IMR-90 (cell line): Measurements from ENCODE around the gene C12orf60. TPM values are rescaled to one million over a fixed set of nuclear protein-coding genes. Genes with fewer than 3 reads are reported as not detected.

ENCODE experiments used
- ATAC-seq: fragments of 200-7000 bp; cut with Tn5 transposase; 2 replicates; pipeline ENCODE4 v1.9.1; 2020; ENCODE audit warnings: low read depth, mild to moderate bottlenecking, moderate library complexity
- BruUV-seq: library from RNA; stranded (reverse); fragments of 400-500 nt; replicated peaks from 2 replicates; lab custom pipeline; 2021; lab: Mats Ljungman, UMichigan
- CTCF ChIA-PET: fragments of 300-600 bp; formaldehyde crosslinking; extraction: SDS; loops from one replicate; lab custom pipeline; 2021; ENCODE audit warnings: antibody characterized with exemption; lab: Yijun Ruan, JAX
- POLR2A ChIA-PET: fragments of 300-600 bp; sonication (Branson Sonifier 250); formaldehyde crosslinking; loops from one replicate; lab custom pipeline; 2022; ENCODE audit warnings: antibody characterized with exemption; ENCODE audit not compliant: unreplicated experiment; lab: Charles Lee
- DNase-seq: peaks from one replicate; pipeline ENCODE4 v3.0.0; 2013
- H2AFZ ChIP-seq: replicated peaks from 2 replicates; pipeline ENCODE3; 2013; ENCODE audit warnings: low read length, mild to moderate bottlenecking; ENCODE audit not compliant: poor library complexity
- H2AK5ac ChIP-seq: 2 replicates; pipeline ENCODE4 v1.6.1; 2013; ENCODE audit warnings: low read depth, low read length, inconsistent platforms
- H2AK9ac ChIP-seq: replicated peaks from 2 replicates; pipeline ENCODE3; 2013; ENCODE audit warnings: mild to moderate bottlenecking, low read depth, low read length, moderate library complexity; ENCODE audit not compliant: poor library complexity
- H2BK120ac ChIP-seq: 2 replicates; pipeline ENCODE4 v1.6.1; 2013; ENCODE audit warnings: low read depth, low read length, inconsistent platforms
- H2BK15ac ChIP-seq: 3 replicates; pipeline ENCODE4 v1.6.1; 2013; ENCODE audit warnings: low read depth, low read length, inconsistent platforms
- H2BK20ac ChIP-seq: 2 replicates; pipeline ENCODE4 v1.6.1; 2013; ENCODE audit warnings: low read depth, mild to moderate bottlenecking, inconsistent platforms, low read length, moderate library complexity
- H2BK5ac ChIP-seq: 2 replicates; pipeline ENCODE4 v1.6.1; 2013; ENCODE audit warnings: mild to moderate bottlenecking, low read depth, low read length, inconsistent platforms; ENCODE audit not compliant: poor library complexity, severe bottlenecking
- H3K14ac ChIP-seq: replicated peaks from 2 replicates; pipeline ENCODE4 v1.6.1; 2013; ENCODE audit warnings: low read depth, low read length, inconsistent platforms
- H3K18ac ChIP-seq: 2 replicates; pipeline ENCODE4 v1.6.1; 2013; ENCODE audit warnings: low read depth, low read length, control low read depth
- H3K23ac ChIP-seq: 2 replicates; pipeline ENCODE4 v1.6.1; 2013; ENCODE audit warnings: low read depth, low read length, inconsistent platforms
- H3K27ac ChIP-seq: 2 replicates; pipeline ENCODE4 v1.5.1; 2013; ENCODE audit warnings: mild to moderate bottlenecking, control low read depth, low read length; ENCODE audit not compliant: insufficient read depth
- H3K27me3 ChIP-seq: 2 replicates; pipeline ENCODE4 v1.6.1; 2013; ENCODE audit warnings: low read length; ENCODE audit not compliant: control insufficient read depth, insufficient read depth
- H3K36me3 ChIP-seq: 2 replicates; pipeline ENCODE4 v1.6.1; 2013; ENCODE audit warnings: low read length, mixed read lengths; ENCODE audit not compliant: control insufficient read depth, insufficient read depth
- H3K4ac ChIP-seq: 2 replicates; pipeline ENCODE4 v1.6.1; 2013; ENCODE audit warnings: low read depth, low read length, inconsistent platforms
- H3K4me1 ChIP-seq: 2 replicates; pipeline ENCODE4 v1.6.1; 2013; ENCODE audit warnings: low read length, mixed read lengths; ENCODE audit not compliant: control insufficient read depth, insufficient read depth
- H3K4me2 ChIP-seq: 2 replicates; pipeline ENCODE4 v1.6.1; 2013; ENCODE audit warnings: low read depth, mild to moderate bottlenecking, control low read depth, low read length, moderate library complexity
- H3K4me3 ChIP-seq: 2 replicates; pipeline ENCODE4 v1.5.1; 2013; ENCODE audit warnings: low read depth, mild to moderate bottlenecking, control low read depth, low read length, moderate library complexity; ENCODE audit not compliant: insufficient read depth
- H3K56ac ChIP-seq: 2 replicates; pipeline ENCODE4 v1.6.1; 2013; ENCODE audit warnings: low read length, inconsistent platforms; ENCODE audit not compliant: insufficient read depth; ENCODE audit errors: extremely low read depth
- H3K79me1 ChIP-seq, 2 experiments: 2 replicates each; pipeline ENCODE4 v1.6.1; 2013; ENCODE audit warnings: low read length in 2 of 2, inconsistent platforms in 1 of 2, low read depth in 1 of 2
- H3K9ac ChIP-seq: 2 replicates; pipeline ENCODE4 v1.6.1; 2013; ENCODE audit warnings: low read depth, low read length, control low read depth
- H3K9me1 ChIP-seq: 2 replicates; pipeline ENCODE4 v1.6.1; 2013; ENCODE audit warnings: low read length, inconsistent platforms; ENCODE audit not compliant: insufficient read depth
- H3K9me3 ChIP-seq: 2 replicates; pipeline ENCODE4 v1.6.1; 2013; ENCODE audit warnings: low read length; ENCODE audit not compliant: control insufficient read depth, insufficient read depth
- H4K20me1 ChIP-seq: 2 replicates; pipeline ENCODE4 v1.6.1; 2013; ENCODE audit warnings: low read length, inconsistent platforms; ENCODE audit not compliant: insufficient read depth
- H4K5ac ChIP-seq: 2 replicates; pipeline ENCODE4 v1.6.1; 2013; ENCODE audit warnings: mild to moderate bottlenecking, low read depth, low read length, control low read depth
- H4K8ac ChIP-seq, 2 experiments: 2 replicates each; pipeline ENCODE4 v1.6.1; 2013; ENCODE audit warnings: low read depth in 2 of 2, low read length in 2 of 2, control low read depth in 1 of 2, inconsistent platforms in 1 of 2
- H4K91ac ChIP-seq: 2 replicates; pipeline ENCODE4 v1.6.1; 2013; ENCODE audit warnings: low read depth, low read length, inconsistent platforms; ENCODE audit not compliant: insufficient read depth
- BHLHE40 ChIP-seq: fragments of 150-350 bp; IDR thresholded peaks from 2 replicates; pipeline ENCODE4 v1.6.1; 2016; ENCODE audit warnings: mild to moderate bottlenecking, low read depth, low read length
- CEBPB ChIP-seq: IDR thresholded peaks from 2 replicates; pipeline ENCODE4 v1.6.1; 2012; ENCODE audit warnings: low read depth, low read length, improper control_type of control experiment
- CHD1 ChIP-seq: IDR thresholded peaks from 2 replicates; pipeline ENCODE4 v1.6.1; 2012; ENCODE audit warnings: low read depth, low read length, improper control_type of control experiment
- FOS ChIP-seq: fragments of 150-350 bp; IDR thresholded peaks from 2 replicates; pipeline ENCODE4 v1.6.1; 2016; ENCODE audit warnings: low read depth, low read length
- MAZ ChIP-seq: IDR thresholded peaks from 2 replicates; pipeline ENCODE4 v1.6.1; 2012; ENCODE audit warnings: low read depth, mild to moderate bottlenecking, low read length, improper control_type of control experiment, moderate library complexity, borderline replicate concordance
- MXI1 ChIP-seq: IDR thresholded peaks from 2 replicates; pipeline ENCODE4 v1.6.1; 2012; ENCODE audit warnings: low read depth, mild to moderate bottlenecking, low read length, moderate library complexity, borderline replicate concordance
- NFE2L2 ChIP-seq: fragments of 150-350 bp; IDR thresholded peaks from 2 replicates; pipeline ENCODE4 v1.6.1; 2016; ENCODE audit warnings: low read depth, mild to moderate bottlenecking, low read length
- POLR2A ChIP-seq: IDR thresholded peaks from 2 replicates; pipeline ENCODE4 v1.6.1; 2012; ENCODE audit warnings: mild to moderate bottlenecking, low read depth, low read length
- RAD21 ChIP-seq: IDR thresholded peaks from 2 replicates; pipeline ENCODE4 v1.6.1; 2012; ENCODE audit warnings: low read length, improper control_type of control experiment
- RCOR1 ChIP-seq: IDR thresholded peaks from 2 replicates; pipeline ENCODE4 v1.6.1; 2012; ENCODE audit warnings: mild to moderate bottlenecking, low read length, improper control_type of control experiment; ENCODE audit not compliant: insufficient replicate concordance
- RFX5 ChIP-seq: IDR thresholded peaks from 2 replicates; pipeline ENCODE4 v1.8.0; 2012; ENCODE audit warnings: low read depth, mild to moderate bottlenecking, low read length, moderate library complexity
- SMC3 ChIP-seq: fragments of 150-350 bp; IDR thresholded peaks from 2 replicates; pipeline ENCODE4 v1.6.1; 2016; ENCODE audit warnings: low read depth, mild to moderate bottlenecking, antibody characterized with exemption, low read length, moderate library complexity
- WGBS, 2 experiments: methylation state at CpG; one replicate each; pipeline versions ENCODE4 v1.1.5 to v1.1.7; 2013; ENCODE audit warnings: missing lambda C conversion rate in 2 of 2; ENCODE audit not compliant: insufficient read length in 1 of 2; ENCODE audit errors: extremely low coverage in 2 of 2; 5-methylcytosine and 5-hydroxymethylcytosine counted together
- dilution Hi-C: fragments of 300-500 bp; cut with HindIII; formaldehyde crosslinking; loops from one replicate; pipeline ENCODE4 v1.14.3; 2018; ENCODE audit warnings: low sequenced_read_pairs; ENCODE audit not compliant: unreplicated experiment
- in situ Hi-C: fragments of 300-500 bp; cut with MboI; formaldehyde crosslinking; loops from 3 replicates; pipeline ENCODE4 v1.14.3; 2019; ENCODE audit warnings: low sequenced_read_pairs, inconsistent platforms, mixed read lengths
- intact Hi-C: fragments of 100-400 bp; cut with micrococcal nuclease; formaldehyde crosslinking; loops from 2 replicates; pipeline ENCODE4 v1.10.0; 2022
- polyA plus RNA-seq, 3 experiments: library from polyadenylated mRNA; depleted of rRNA; stranded (reverse); fragments of >200 nt; gene quantifications; 2 replicates each; pipeline ENCODE4 v1.2.3, GENCODE V29; 2012; ENCODE audit warnings: low replicate concordance in 1 of 3
- total RNA-seq: library from RNA; depleted of rRNA; stranded (reverse); fragments of >200 nt; gene quantifications from 2 replicates; pipeline ENCODE4 v1.2.3, GENCODE V29; 2012
- TF ChIP-seq, protein P1 (sequence below): fragments of 150-350 bp; IDR thresholded peaks from 2 replicates; pipeline ENCODE4 v1.6.1; 2017; ENCODE audit warnings: mild to moderate bottlenecking, antibody characterized with exemption, low read length, low read depth
- TF ChIP-seq, protein P2 (sequence below): conservative IDR thresholded peaks from 2 replicates; pipeline ENCODE4 v1.5.1; 2012; ENCODE audit warnings: mild to moderate bottlenecking, low read depth, low read length, improper control_type of control experiment

C12orf60 gene
- total and polyA plus RNA-seq, 2 of the 4 experiments (the other 2 are of a cell fraction): 1.1 TPM

DNA sequence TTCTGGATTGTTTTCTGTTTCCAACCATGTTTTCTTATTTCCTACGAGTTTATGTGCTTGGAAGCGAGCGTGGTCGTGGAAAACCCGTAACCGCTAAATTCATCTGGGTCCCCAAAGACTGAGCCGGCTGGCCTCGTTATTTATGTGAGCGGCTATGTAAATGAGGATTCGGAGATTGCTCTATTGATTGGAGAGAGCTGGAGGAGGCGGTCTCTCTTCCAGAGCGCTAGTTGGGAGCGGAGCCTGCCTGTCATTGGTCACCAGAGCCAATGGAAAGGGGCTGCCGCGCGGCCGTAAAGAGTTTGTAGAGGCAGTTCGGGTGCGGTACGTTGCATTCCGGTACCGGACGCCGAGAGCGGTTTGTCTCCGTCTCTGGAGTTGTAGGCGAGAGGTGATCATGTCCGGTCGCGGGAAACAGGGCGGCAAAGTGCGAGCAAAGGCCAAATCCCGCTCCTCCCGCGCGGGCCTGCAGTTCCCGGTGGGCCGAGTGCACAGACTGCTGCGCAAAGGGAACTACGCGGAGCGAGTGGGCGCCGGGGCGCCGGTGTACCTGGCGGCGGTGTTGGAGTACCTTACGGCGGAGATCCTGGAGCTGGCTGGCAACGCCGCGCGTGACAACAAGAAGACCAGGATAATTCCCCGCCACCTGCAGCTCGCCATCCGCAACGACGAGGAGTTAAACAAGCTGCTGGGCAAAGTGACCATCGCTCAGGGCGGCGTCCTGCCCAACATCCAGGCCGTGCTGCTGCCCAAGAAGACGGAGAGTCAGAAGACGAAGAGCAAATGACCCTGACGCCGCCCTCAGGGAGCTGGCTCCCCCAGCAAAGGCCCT lies 29.2 kb upstream of the C12orf60 start:
- peak overlapping the region; percentile 85 for H3K23ac ChIP-seq
- POLR2A ChIA-PET: interaction anchor here (0.9 kb wide), 1 partner anchor 32 kb away, joined by 3 read pairs; no protein-coding TSS in a partner anchor

More for the DNA sequence above, 29.2 kb upstream of the C12orf60 start:
- Histone ChIP-seq H2AK5ac (peak overlapping the region; percentile 33), H2AK9ac (peak overlapping the region; percentile 87), H3K9me3 (no peaks in the 10 kb centered on the region; the same call in 1 of the 2 replicates), H4K20me1 (no peaks in the 10 kb centered on the region; the same call in 1 of the 2 replicates), H3K27ac (peak overlapping the region; percentile 98), H2BK5ac (peak overlapping the region; percentile 86), H3K4me3 (peak overlapping the region; percentile 92), H2AFZ (peak overlapping the region; percentile 87), H3K27me3 (no peaks in the 10 kb centered on the region), H2BK120ac (peak overlapping the region; percentile 56; the same call in 1 of the 2 replicates), H3K4me2 (peak overlapping the region; percentile 76), H3K9me1 (0 out of 2 replicates have a peak, but pooled peaks cover 3% of the 10 kb centered on the region), H3K56ac (peak overlapping the region; percentile 65; the same call in 1 of the 2 replicates), H3K4me1 (peaks cover 6% of the 10 kb centered on the region), H4K8ac (peak overlapping the region; percentile 85 to 87; a peak in 3 of 4 replicates), H3K4ac (peak overlapping the region; percentile 85), H4K5ac (peak overlapping the region; percentile 58), H3K18ac (peak overlapping the region; percentile 60), H2BK20ac (no peak overlapping the region), H3K9ac (peak overlapping the region; percentile 91), H3K79me1 (peaks cover 3 to 43% of the 10 kb centered on the region in 2 experiments; a peak in 2 of 4 replicates), H2BK15ac (peak overlapping the region; percentile 9; the same call in 1 of the 3 replicates), H4K91ac (peak overlapping the region; percentile 73), H3K14ac (peak overlapping the region; percentile 89; the same call in 1 of the 2 replicates), H3K36me3 (no peaks in the 10 kb centered on the region)
- BruUV-seq: TSS peak; percentile 87
- TF ChIP-seq MAZ: no peak
- no peak for TF ChIP-seq BHLHE40
- no peak for TF ChIP-seq CHD1
- no peak for TF ChIP-seq RFX5
- TF ChIP-seq NFE2L2: no peak
- TF ChIP-seq CEBPB: no peak
- TF ChIP-seq, protein P1, sequence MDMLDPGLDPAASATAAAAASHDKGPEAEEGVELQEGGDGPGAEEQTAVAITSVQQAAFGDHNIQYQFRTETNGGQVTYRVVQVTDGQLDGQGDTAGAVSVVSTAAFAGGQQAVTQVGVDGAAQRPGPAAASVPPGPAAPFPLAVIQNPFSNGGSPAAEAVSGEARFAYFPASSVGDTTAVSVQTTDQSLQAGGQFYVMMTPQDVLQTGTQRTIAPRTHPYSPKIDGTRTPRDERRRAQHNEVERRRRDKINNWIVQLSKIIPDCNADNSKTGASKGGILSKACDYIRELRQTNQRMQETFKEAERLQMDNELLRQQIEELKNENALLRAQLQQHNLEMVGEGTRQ: no peak
- TF ChIP-seq FOS: peak; percentile 56; the same call in 1 of the 2 replicates
- TF ChIP-seq POLR2A: peak; percentile 95
- TF ChIP-seq, protein P2, sequence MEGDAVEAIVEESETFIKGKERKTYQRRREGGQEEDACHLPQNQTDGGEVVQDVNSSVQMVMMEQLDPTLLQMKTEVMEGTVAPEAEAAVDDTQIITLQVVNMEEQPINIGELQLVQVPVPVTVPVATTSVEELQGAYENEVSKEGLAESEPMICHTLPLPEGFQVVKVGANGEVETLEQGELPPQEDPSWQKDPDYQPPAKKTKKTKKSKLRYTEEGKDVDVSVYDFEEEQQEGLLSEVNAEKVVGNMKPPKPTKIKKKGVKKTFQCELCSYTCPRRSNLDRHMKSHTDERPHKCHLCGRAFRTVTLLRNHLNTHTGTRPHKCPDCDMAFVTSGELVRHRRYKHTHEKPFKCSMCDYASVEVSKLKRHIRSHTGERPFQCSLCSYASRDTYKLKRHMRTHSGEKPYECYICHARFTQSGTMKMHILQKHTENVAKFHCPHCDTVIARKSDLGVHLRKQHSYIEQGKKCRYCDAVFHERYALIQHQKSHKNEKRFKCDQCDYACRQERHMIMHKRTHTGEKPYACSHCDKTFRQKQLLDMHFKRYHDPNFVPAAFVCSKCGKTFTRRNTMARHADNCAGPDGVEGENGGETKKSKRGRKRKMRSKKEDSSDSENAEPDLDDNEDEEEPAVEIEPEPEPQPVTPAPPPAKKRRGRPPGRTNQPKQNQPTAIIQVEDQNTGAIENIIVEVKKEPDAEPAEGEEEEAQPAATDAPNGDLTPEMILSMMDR: no peak
- TF ChIP-seq SMC3: no peak
- no peak for TF ChIP-seq RAD21
- TF ChIP-seq RCOR1: no peak
- TF ChIP-seq MXI1: no peak
- in situ Hi-C loops (loop anchor here (5.0 kb wide), 1 partner anchor 517 kb away; no protein-coding TSS in a partner anchor), intact Hi-C loops (loop anchor here (1.0 to 10.0 kb wide), 4 partner anchors 29 to 1571 kb away; partner anchors contain the start of genes C12orf60, MGST1 and WBP11), dilution Hi-C loops (no loop called here)
- DNase-seq: peak; percentile 94
- ATAC-seq: peak; percentile 83
- 0% methylated on average over 28 of the region's 67 CpGs; no CpG with 5 or more reads in 1 of the 2 experiments for WGBS, 2 experiments
- CTCF ChIA-PET: no interaction called here
